ENCODE data around the gene LAMA3. TPM values are rescaled to one million over a fixed set of nuclear protein-coding genes. Genes with fewer than 3 reads are reported as not detected.

LAMA3 gene
- total RNA-seq, 2 donors from 2014 or later: 9.3 to 21.1 TPM

- intact Hi-C loops (cut with DNase I): no loop called here
- ATAC-seq (no peak), DNase-seq (no peak)
- Histone ChIP-seq H3K9me3 (no peaks in the 10 kb centered on the region), H3K4me1 (peaks cover 33% of the 10 kb centered on the region), H3K27me3 (no peaks in the 10 kb centered on the region), H3K4me3 (no peak overlapping the region), H3K36me3 (replicated peaks in 1 of 2; ENCODE audit: insufficient read depth in 1 of 2, low read depth in 2 of 2) (no peaks in the 10 kb centered on the region), H3K27ac (no peak overlapping the region)
- TF ChIP-seq POLR2A (IDR thresholded peaks at IDR 0.05) (no peak), CTCF (IDR thresholded peaks at IDR 0.05) (no peak)
- whole genome bisulfite sequencing, 2 donors: 88 to 90% methylated on average over 13 of the region's 13 CpGs
These were observed 189.9 kb downstream of the LAMA3 start for GRCh38 chr18:23879126-23879525.

DNA sequence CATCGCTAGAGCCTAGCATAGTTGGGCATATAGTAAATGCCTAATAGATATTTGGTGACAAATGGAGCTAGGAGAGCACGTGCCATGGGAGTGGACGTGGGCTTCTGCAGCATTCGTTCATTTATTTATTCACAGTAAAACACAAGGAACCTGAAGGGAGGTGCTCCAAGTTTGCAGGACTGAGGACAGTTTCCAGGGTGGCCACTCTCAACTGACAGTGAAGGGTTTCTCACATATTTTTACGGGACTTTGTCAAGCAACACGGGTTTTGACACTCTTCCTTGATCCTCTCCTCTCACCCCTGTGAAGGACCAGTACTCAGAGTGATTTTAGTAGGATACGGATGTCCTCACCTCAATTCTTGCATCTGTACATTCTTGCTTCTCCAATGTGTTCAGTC, 190.3 kb downstream of the LAMA3 start:
- no peaks in the 10 kb centered on the region for H3K36me3 ChIP-seq (replicated peaks in 1 of 2; ENCODE audit: insufficient read depth in 1 of 2, low read depth in 2 of 2)
- ATAC-seq (no peak), DNase-seq (no peak)
- TF ChIP-seq CTCF (IDR thresholded peaks at IDR 0.05) (no peak), POLR2A (IDR thresholded peaks at IDR 0.05) (no peak)
- H3K4me3 ChIP-seq: no peak overlapping the region
- H3K9me3 ChIP-seq: no peaks in the 10 kb centered on the region
- no peak overlapping the region for H3K27ac ChIP-seq
- 85 to 92% methylated on average over 7 of the region's 7 CpGs for WGBS, 2 donors
- H3K27me3 ChIP-seq: no peaks in the 10 kb centered on the region
- H3K4me1 ChIP-seq: peaks cover 37% of the 10 kb centered on the region
- intact Hi-C loops (cut with DNase I): no loop called here

- no peak overlapping the region for H3K4me3 ChIP-seq
- peaks cover 42% of the 10 kb centered on the region for H3K4me1 ChIP-seq
- H3K27me3 ChIP-seq: no peaks in the 10 kb centered on the region
- no peak overlapping the region for H3K27ac ChIP-seq
- DNase-seq (no peak), ATAC-seq (no peak)
- intact Hi-C loops (cut with DNase I): no loop called here
- H3K36me3 ChIP-seq (replicated peaks in 1 of 2; ENCODE audit: insufficient read depth in 1 of 2, low read depth in 2 of 2): no peaks in the 10 kb centered on the region
- H3K9me3 ChIP-seq: no peaks in the 10 kb centered on the region
- TF ChIP-seq CTCF (IDR thresholded peaks at IDR 0.05) (no peak), POLR2A (IDR thresholded peaks at IDR 0.05) (no peak)
- 92 to 93% methylated on average over 6 of the region's 6 CpGs for WGBS, 2 donors
These were observed 190.8 kb downstream of the LAMA3 start for GRCh38 chr18:23879966-23880565.

DNA sequence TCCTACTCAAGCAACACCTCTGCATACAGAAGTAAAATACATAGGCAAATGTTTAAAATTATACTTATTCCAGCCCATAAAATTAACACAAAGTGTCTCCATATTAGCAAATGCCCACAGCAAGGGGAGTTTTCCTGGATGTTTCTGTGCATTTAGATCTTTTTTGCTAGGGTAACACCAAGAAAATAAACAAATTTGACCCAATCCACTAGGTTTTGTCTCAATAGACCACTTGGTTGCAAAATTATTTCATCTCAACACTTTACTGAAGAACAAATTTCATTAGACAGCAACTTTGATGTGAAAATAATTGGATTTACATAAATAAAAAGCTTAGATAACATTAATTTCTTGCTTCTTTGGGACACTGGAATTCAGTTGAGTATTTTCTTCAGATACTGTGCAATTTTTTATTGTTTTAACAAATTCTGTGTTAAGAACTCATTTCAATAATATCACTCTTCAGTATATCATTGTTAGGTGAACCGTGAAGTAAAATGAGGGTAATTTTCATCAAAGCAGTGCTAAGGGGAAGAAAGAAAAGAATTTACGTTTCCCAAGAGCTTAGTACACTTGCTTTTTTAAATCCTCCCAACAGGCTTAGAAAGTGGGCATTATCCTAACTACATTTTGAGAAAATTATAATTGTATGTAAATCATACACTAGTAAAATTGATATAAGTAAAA, 191.8 kb downstream of the LAMA3 start:
- Histone ChIP-seq H3K9me3 (no peaks in the 10 kb centered on the region), H3K4me3 (no peak overlapping the region), H3K36me3 (replicated peaks in 1 of 2; ENCODE audit: insufficient read depth in 1 of 2, low read depth in 2 of 2) (no peaks in the 10 kb centered on the region), H3K27ac (peak overlapping the region in 3 of 4 donors; percentile 37 to 55 (median 54)), H3K4me1 (peaks cover 46% of the 10 kb centered on the region), H3K27me3 (no peaks in the 10 kb centered on the region)
- intact Hi-C loops (cut with DNase I): no loop called here
- ATAC-seq: no peak
- DNase-seq: no peak
- TF ChIP-seq POLR2A (IDR thresholded peaks at IDR 0.05) (no peak), CTCF (IDR thresholded peaks at IDR 0.05) (no peak)
- 80 to 83% methylated on average over 2 of the region's 2 CpGs for WGBS, 2 donors

DNA sequence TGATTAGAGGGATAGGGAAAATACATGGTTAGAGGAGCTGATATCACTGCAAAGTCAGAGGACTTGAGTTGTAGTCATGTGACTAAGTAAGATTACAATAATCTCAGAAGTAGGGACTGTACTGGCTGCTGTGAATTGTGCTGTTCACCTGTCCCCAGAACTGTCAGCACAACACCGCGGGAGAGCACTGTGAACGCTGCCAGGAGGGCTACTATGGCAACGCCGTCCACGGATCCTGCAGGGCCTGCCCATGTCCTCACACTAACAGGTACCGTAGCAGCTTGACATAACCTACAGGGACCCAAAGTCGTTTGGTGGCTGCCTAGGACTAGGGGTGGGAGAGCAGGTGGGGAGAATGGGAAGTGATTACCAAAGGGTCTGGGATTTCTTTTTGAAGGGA, 192.5 kb downstream of the LAMA3 start:
- Histone ChIP-seq H3K27ac (peak overlapping the region in 3 of 4 donors; percentile 37 to 55 (median 54)), H3K4me1 (peaks cover 51% of the 10 kb centered on the region), H3K4me3 (no peak overlapping the region), H3K9me3 (no peaks in the 10 kb centered on the region), H3K27me3 (no peaks in the 10 kb centered on the region), H3K36me3 (replicated peaks in 1 of 2; ENCODE audit: insufficient read depth in 1 of 2, low read depth in 2 of 2) (no peaks in the 10 kb centered on the region)
- intact Hi-C loops (cut with DNase I): no loop called here
- 13 to 33% methylated on average over 8 of the region's 8 CpGs for WGBS, 2 donors
- DNase-seq (peak; percentile 64 to 88 (median 72)), ATAC-seq (peak; percentile 92)
- no peak for TF ChIP-seq CTCF (IDR thresholded peaks at IDR 0.05)
- no peak for TF ChIP-seq POLR2A (IDR thresholded peaks at IDR 0.05)
